Measurements from ENCODE around the gene SST. TPM values are rescaled to one million over a fixed set of nuclear protein-coding genes. Genes with fewer than 3 reads are reported as not detected.

SST gene
- total RNA-seq, 1 experiment from 2014 or later, result not detected

DNA sequence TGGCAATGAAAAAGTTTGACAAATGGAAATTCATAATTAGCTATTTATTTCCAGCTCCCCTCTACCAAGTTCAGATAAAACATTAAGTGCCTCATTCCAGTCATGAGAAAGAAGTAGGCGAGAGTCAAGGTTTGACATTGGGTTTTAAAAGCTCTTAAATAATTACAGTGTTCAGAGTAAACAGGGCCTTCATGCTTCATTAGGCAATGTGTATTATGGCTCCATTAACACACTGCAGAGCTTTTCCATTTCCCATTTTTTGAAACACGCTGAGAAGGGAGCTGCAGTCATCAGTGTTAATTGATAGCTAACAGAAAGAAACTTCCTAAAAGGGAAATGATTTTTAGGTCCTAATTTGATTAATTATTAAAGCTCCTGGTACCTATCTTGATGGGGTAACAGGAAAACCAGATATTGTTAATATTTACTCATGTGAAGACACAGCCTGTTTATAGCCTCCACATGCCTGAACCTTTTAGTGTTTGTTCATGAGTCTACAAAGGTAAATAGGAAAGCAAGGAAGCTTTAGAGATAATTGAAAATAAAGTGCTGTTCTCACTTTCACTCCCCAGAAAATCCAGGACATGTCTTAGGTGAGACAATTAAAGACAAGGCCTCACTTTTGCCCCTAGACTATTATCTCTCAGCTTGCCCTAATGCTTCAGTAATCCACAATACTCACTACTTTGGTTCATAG is 28.7 kb downstream of the SST start:
- TF ChIP-seq, protein P1, sequence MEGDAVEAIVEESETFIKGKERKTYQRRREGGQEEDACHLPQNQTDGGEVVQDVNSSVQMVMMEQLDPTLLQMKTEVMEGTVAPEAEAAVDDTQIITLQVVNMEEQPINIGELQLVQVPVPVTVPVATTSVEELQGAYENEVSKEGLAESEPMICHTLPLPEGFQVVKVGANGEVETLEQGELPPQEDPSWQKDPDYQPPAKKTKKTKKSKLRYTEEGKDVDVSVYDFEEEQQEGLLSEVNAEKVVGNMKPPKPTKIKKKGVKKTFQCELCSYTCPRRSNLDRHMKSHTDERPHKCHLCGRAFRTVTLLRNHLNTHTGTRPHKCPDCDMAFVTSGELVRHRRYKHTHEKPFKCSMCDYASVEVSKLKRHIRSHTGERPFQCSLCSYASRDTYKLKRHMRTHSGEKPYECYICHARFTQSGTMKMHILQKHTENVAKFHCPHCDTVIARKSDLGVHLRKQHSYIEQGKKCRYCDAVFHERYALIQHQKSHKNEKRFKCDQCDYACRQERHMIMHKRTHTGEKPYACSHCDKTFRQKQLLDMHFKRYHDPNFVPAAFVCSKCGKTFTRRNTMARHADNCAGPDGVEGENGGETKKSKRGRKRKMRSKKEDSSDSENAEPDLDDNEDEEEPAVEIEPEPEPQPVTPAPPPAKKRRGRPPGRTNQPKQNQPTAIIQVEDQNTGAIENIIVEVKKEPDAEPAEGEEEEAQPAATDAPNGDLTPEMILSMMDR (IDR thresholded peaks at IDR 0.05; ENCODE audit: unreplicated experiment), result no peak
- peaks cover 7% of the 10 kb centered on the region for H3K4me1 Mint-ChIP-seq (ENCODE audit: low read depth, unreplicated experiment)
- H3K4me3 Mint-ChIP-seq (ENCODE audit: low read depth, unreplicated experiment), result no peak overlapping the region
- DNase-seq, result no peak
- peaks cover 34% of the 10 kb centered on the region for H3K27me3 Mint-ChIP-seq (ENCODE audit: unreplicated experiment)
- H3K9me3 Mint-ChIP-seq (ENCODE audit: low read depth, unreplicated experiment), result no peaks in the 10 kb centered on the region
- no TSS peak for BruUV-seq (replicated peaks)
- intact Hi-C loops (cut with micrococcal nuclease; ENCODE audit: unreplicated experiment), result no loop called here
- CTCF ChIA-PET, result interaction anchor here (0.5 to 1.3 kb wide), 5 partner anchors 10 to 641 kb away, joined by 3 to 6 read pairs (median 3); no protein-coding TSS in a partner anchor
- no peaks in the 10 kb centered on the region for H3K36me3 Mint-ChIP-seq (ENCODE audit: insufficient read depth, unreplicated experiment)
- H3K27ac Mint-ChIP-seq (ENCODE audit: unreplicated experiment), result no peak overlapping the region

DNA sequence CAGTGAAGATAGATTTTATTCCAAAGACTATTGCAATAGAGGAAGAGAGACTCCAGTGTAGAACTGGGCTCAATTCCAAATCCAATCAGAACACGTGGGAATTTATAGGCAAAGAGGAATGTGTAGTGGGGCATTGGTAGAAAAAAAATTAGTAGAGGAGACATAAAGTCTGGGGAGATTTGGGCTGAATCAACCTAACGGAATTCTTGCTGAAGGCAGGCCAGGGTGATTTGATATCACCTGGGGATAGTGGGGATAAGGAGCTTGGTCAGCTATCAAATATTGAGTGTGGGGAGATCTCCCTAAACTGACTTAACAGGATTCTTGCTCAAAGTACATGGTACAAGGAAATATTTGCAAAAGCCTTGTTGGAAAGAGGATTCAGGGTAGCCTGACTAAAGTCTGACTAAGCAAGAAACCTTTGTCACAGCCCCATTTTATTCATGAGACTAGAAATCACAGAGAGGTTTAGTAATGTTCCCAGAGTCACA is 29.6 kb downstream of the SST start:
- no TSS peak for BruUV-seq (replicated peaks)
- Mint-ChIP-seq H3K27ac (ENCODE audit: unreplicated experiment) (no peak overlapping the region), H3K27me3 (ENCODE audit: unreplicated experiment) (peaks cover 36% of the 10 kb centered on the region), H3K36me3 (ENCODE audit: insufficient read depth, unreplicated experiment) (no peaks in the 10 kb centered on the region), H3K9me3 (ENCODE audit: low read depth, unreplicated experiment) (no peaks in the 10 kb centered on the region), H3K4me3 (ENCODE audit: low read depth, unreplicated experiment) (no peak overlapping the region), H3K4me1 (ENCODE audit: low read depth, unreplicated experiment) (peaks cover 7% of the 10 kb centered on the region)
- TF ChIP-seq, protein P1 (IDR thresholded peaks at IDR 0.05; ENCODE audit: unreplicated experiment), result no peak
- intact Hi-C loops (cut with micrococcal nuclease; ENCODE audit: unreplicated experiment), result no loop called here
- DNase-seq, result no peak
- CTCF ChIA-PET, result interaction anchor here (0.6 to 1.3 kb wide), 3 partner anchors 39 to 321 kb away, joined by 3 to 4 read pairs (median 3); no protein-coding TSS in a partner anchor

DNA sequence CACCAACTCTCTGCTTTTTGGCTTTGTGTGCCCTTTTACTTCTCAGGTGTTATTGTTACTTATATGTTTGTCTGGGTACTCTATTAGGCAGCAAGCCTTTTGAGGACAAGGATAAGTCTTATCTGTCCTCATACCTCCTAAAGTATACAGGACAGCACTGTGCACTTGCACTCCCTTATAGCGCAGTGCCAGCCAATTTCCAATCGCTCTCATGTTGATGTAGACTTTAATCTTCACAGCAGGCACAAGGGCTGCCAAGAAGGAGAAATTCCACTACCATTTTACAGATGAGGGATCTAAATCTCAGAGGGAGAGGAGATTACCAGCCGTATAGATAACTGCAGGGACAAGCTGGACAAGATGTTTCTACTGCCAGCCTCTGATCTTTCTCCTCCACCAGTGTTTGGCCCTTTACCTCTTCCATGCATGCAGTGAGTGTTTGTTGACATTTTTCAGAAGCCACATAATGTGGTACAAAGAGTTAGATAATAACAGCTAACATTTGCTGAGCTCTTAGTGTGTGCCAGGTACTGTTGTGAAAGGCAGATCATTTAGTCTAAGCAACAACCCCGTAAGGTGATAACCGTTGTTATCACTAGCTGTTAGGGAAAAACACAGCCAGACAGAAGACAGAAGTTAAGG is 30.1 kb downstream of the SST start:
- Mint-ChIP-seq H3K4me3 (ENCODE audit: low read depth, unreplicated experiment) (no peak overlapping the region), H3K27me3 (ENCODE audit: unreplicated experiment) (peaks cover 41% of the 10 kb centered on the region), H3K4me1 (ENCODE audit: low read depth, unreplicated experiment) (peaks cover 7% of the 10 kb centered on the region), H3K9me3 (ENCODE audit: low read depth, unreplicated experiment) (peaks cover 4% of the 10 kb centered on the region), H3K27ac (ENCODE audit: unreplicated experiment) (no peak overlapping the region), H3K36me3 (ENCODE audit: insufficient read depth, unreplicated experiment) (no peaks in the 10 kb centered on the region)
- CTCF ChIA-PET, result interaction anchor here (0.6 kb wide), 1 partner anchor 310 kb away, joined by 4 read pairs; no protein-coding TSS in a partner anchor
- no TSS peak for BruUV-seq (replicated peaks)
- intact Hi-C loops (cut with micrococcal nuclease; ENCODE audit: unreplicated experiment), result no loop called here
- DNase-seq, result no peak
- TF ChIP-seq, protein P1 (IDR thresholded peaks at IDR 0.05; ENCODE audit: unreplicated experiment), result no peak

DNA sequence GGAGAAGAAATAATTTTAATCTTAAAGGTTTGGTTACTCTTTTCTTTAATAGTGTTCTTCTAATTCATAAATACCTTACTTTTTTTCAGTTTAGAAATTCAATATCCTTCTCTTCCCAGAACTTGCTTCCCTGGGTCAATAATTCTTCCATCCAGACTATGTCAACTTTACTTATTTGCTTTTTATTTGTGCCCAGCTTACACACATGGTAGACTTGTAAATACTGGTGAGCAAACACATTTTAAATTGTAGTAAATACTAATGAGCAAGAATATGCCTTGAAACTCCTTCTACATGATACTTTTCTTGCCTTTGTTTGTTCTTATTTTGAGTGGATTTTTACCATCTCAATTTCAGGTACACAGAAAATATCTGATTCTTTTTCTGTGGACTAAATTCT is 33.7 kb downstream of the SST start:
- DNase-seq, result no peak
- intact Hi-C loops (cut with micrococcal nuclease; ENCODE audit: unreplicated experiment), result no loop called here
- peaks cover 5% of the 10 kb centered on the region for H3K9me3 Mint-ChIP-seq (ENCODE audit: low read depth, unreplicated experiment)
- CTCF ChIA-PET, result no interaction called here
- peaks cover 7% of the 10 kb centered on the region for H3K4me1 Mint-ChIP-seq (ENCODE audit: low read depth, unreplicated experiment)
- TF ChIP-seq, protein P1 (IDR thresholded peaks at IDR 0.05; ENCODE audit: unreplicated experiment), result no peak
- no peaks in the 10 kb centered on the region for H3K36me3 Mint-ChIP-seq (ENCODE audit: insufficient read depth, unreplicated experiment)
- H3K27me3 Mint-ChIP-seq (ENCODE audit: unreplicated experiment), result peaks cover 45% of the 10 kb centered on the region
- no peak overlapping the region for H3K4me3 Mint-ChIP-seq (ENCODE audit: low read depth, unreplicated experiment)
- no TSS peak for BruUV-seq (replicated peaks)
- H3K27ac Mint-ChIP-seq (ENCODE audit: unreplicated experiment), result no peak overlapping the region

Measured in Calu3 (cell line).